ENCODE measurements around the gene TAOK1. TPM values are rescaled to one million over a fixed set of nuclear protein-coding genes. Genes with fewer than 3 reads are reported as not detected.

Gene TAOK1
- total and polyA plus RNA-seq, 2 donors (not counting 1 experiment from before 2014, with no cell fraction given): 9.8 to 80.7 TPM

DNA sequence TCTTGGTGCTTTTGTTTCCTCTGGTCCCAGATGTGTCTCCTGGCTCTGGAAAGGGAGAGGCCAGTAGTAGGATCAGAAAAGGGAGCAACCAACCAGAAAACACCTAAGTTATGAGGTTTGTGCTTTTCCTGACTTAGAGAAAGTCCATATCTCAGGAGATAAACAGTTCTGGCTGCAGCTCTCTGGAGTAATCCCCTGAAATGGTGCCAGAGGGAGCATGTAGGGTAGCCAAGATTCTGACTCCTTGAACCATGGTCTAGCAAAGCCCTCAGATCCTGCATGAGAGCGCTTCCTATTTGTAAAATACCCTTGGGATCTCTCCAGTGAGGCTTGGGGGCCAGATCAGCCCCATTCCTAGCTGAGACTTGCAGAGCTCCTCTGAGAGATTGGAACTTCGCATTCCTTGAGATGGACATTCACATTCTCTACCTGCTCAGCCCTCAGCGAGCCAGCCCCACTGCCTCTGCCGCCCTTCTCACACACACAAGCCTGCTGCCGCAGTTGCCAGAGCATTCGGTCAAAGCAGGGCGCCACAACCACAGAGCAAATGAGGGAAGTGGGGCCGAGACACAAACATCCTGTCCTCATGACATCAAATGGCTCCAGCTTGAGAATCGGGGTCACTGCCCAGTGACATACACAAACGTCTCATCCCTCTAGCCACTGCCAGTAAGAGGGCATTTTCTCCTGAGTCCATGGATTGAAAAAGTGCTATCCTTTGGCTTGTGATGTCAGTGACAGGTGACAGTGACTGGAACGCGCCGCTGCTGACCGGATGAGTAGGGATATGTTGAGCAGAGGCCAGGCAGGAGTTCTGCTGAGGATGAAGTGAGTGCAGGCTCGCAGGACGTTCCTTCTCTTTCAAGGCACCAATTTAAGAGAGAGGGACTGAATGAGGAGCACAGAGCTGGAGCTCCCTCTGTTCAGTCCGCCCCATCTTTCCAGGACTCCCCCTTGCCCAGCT, 171.7 kb downstream of the TAOK1 start:
- Histone ChIP-seq H3K79me2 (ENCODE audit: control insufficient read depth, insufficient read depth, low read length) (peaks cover 26% of the 10 kb centered on the region), H3K27ac (ENCODE audit: low read length in 2 of 2) (peak overlapping the region; percentile 60 to 74), H3K9me3 (ENCODE audit: control extremely low read depth in 1 of 3, control insufficient read depth in 2 of 3, insufficient read depth in 1 of 3, low read length in 2 of 3) (no peaks in the 10 kb centered on the region), H3K4me1 (ENCODE audit: control insufficient read depth in 2 of 2, insufficient read depth in 2 of 2, low read length in 2 of 2) (peaks cover 82 to 93% of the 10 kb centered on the region in 2 donors), H3K27me3 (replicated peaks in 1 of 4; ENCODE audit: control extremely low read depth in 1 of 4, control insufficient read depth in 3 of 4, insufficient read depth in 4 of 4, low read length in 3 of 4) (no peaks in the 10 kb centered on the region), H3K9ac (ENCODE audit: low read length) (peak overlapping the region; percentile 10), H4K20me1 (ENCODE audit: control insufficient read depth, insufficient read depth, low read length, poor library complexity, severe bottlenecking) (no peaks in the 10 kb centered on the region), H3K4me2 (replicated peaks; ENCODE audit: low read depth, low read length, poor library complexity, severe bottlenecking) (peak overlapping the region; percentile 67), H3K36me3 (replicated peaks in 1 of 2; ENCODE audit: control extremely low read depth in 1 of 2, control insufficient read depth in 1 of 2, extremely low read depth in 1 of 2, insufficient read depth in 2 of 2, low read length in 1 of 2) (peaks cover 0 to 9% of the 10 kb centered on the region in 2 experiments), H2AFZ (ENCODE audit: insufficient read depth, low read depth, low read length, poor library complexity, severe bottlenecking) (no peak overlapping the region), H3K4me3 (ENCODE audit: control extremely low read depth in 1 of 5, extremely low read depth in 1 of 5, insufficient read depth in 1 of 5, low read depth in 2 of 5, low read length in 4 of 5) (peak overlapping the region in 1 of 5 experiments; percentile 47)
- Mint-ChIP-seq H3K9me3 (ENCODE audit: insufficient read depth) (no peaks in the 10 kb centered on the region), H3K27me3 (no peaks in the 10 kb centered on the region), H3K4me3 (peak overlapping the region; percentile 87), H3K4me1 (peaks cover 77% of the 10 kb centered on the region), H3K27ac (peak overlapping the region; percentile 97)
- ChIA-PET POLR2A (interaction anchor here (0.6 to 1.7 kb wide), 4 partner anchors 8 to 55 kb away, joined by 3 to 5 read pairs (median 3); no protein-coding TSS in a partner anchor), CTCF (interaction anchor here (0.6 to 7.9 kb wide), 9 partner anchors 10 to 416 kb away, joined by 3 to 39 read pairs (median 5); no protein-coding TSS in a partner anchor)
- intact Hi-C loops (cut with micrococcal nuclease): loop anchor here (2.0 to 10.0 kb wide), 4 partner anchors 25 to 917 kb away; partner anchors contain the start of genes BLTP2 and PHF12
- 48% methylated on average over 17 of the region's 17 CpGs for WGBS (ENCODE audit: insufficient coverage)
- TF ChIP-seq, protein P1, sequence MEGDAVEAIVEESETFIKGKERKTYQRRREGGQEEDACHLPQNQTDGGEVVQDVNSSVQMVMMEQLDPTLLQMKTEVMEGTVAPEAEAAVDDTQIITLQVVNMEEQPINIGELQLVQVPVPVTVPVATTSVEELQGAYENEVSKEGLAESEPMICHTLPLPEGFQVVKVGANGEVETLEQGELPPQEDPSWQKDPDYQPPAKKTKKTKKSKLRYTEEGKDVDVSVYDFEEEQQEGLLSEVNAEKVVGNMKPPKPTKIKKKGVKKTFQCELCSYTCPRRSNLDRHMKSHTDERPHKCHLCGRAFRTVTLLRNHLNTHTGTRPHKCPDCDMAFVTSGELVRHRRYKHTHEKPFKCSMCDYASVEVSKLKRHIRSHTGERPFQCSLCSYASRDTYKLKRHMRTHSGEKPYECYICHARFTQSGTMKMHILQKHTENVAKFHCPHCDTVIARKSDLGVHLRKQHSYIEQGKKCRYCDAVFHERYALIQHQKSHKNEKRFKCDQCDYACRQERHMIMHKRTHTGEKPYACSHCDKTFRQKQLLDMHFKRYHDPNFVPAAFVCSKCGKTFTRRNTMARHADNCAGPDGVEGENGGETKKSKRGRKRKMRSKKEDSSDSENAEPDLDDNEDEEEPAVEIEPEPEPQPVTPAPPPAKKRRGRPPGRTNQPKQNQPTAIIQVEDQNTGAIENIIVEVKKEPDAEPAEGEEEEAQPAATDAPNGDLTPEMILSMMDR (IDR thresholded peaks at IDR 0.05): no peak
- no peak for TF ChIP-seq EZH2 (IDR thresholded peaks at IDR 0.05; ENCODE audit: borderline replicate concordance, insufficient read depth, low read depth, low read length, poor library complexity, severe bottlenecking)
- peak; percentile 71 for DNase-seq
- peak; percentile 36 for ATAC-seq (ENCODE audit: low read depth)

Data from B cell (primary cell).